LNCAP (cell line): ENCODE data around the gene AFG1L.

Source experiments
- CTCF ChIP-seq: fragments of 450-650 bp; IDR thresholded peaks from 2 replicates; pipeline ENCODE4 v1.5.1; 2017; ENCODE audit warnings: mild to moderate bottlenecking

AFG1L gene

DNA sequence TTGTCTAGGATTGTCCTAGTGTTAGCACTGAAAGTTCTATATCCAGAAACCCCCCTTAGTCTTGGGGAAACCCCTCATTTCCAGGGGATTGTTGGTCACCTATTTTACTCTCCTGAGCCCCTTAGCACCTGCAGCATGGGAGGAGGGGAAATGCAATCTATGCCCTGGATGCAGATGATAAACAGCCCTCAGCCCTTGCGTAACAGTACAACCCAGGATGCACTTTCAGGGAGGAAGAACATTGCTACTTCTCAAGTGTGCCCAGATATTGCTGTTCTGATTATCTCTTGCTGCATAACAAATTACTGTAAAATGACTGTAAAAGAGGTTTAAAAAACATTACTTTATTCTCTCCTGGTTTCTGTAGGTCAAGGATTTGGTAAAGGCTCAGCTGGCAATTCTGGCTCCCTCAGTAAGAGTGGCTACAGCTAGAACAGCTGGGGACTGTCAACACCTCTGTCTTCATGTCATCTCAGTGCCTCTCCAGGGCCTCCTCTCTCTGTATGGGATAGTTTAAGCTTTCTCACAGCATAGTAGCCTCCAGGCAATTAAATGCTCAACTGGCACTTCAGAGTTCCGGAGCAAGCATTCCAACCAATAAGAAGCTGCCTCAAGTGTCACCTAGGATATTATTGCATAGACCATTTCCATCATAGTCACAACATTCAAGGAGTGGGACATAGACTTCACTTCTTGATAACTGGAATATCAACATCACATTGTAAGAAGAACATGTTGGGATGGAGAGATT, 148.1 kb downstream of the AFG1L start:
- no peak for TF ChIP-seq CTCF

DNA sequence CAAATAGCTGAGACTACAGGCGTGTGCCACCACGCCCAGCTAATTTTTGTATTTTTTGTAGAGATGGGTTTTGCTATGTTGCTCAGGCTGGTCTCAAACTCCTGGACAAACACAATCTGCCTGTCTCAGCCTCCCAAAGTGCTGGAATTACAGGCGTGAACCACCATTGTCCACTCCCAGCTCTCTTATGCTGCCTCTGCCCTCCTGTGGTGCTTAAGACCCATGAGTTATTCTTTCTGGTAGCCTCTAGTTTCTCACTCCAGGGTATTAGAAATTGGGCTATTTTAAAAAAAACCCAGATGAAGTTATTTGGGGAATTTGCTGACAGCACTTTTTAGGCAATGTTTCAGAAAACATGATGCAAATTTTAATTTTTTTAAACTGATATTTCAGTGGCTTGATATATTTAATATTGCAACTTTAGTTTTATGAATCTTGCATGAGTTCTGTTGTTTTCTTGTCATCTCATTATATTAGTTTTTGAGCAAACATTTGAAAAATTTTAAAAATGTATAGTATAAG, 151.8 kb downstream of the AFG1L start:
- no peak for TF ChIP-seq CTCF

- no peak for TF ChIP-seq CTCF
Measured at GRCh38 chr6:108448481-108448880, 153.6 kb downstream of the AFG1L start.

DNA sequence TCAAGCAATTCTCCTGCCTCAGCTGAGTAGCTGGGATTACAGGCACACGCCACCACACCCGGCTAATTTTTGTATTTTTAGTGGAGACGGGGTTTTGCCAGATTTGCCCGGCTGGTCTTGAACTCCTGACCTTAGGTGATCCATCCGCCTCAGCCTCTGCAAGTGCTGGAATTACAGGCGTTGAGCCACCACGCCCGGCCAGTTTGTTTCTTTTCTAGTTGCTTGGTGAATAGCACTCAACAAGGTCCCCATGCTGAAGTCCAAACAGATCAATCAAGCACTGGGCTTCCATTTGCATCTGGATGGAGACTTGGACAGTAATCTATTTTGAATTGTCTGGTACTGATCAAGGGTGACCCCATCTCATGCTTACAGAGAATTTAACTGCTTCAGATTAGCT, 157.0 kb downstream of the AFG1L start:
- TF ChIP-seq CTCF, result no peak

DNA sequence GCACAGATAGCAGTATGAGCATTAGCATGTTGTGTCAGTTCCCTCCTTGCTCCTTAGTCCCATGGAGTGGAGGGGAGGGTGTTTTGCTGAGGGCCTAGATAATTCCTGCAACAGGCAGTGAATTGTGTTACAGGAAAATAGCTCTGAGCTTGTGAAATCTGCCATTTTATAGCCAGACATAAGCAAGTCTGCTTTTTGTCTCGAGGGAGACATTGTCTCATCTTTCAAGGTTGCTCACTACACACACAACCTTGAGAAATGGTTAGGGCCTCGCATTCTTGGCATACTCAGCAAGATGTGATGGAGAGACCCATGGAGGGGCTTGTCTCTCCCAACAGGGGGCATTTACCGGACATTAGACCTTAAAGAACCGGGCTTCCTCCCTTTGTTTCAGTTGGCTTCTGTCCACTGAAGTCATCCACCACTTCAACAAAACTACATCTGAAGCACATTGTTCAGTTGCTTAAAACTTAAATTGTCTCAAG, 157.9 kb downstream of the AFG1L start:
- TF ChIP-seq CTCF, result no peak

DNA sequence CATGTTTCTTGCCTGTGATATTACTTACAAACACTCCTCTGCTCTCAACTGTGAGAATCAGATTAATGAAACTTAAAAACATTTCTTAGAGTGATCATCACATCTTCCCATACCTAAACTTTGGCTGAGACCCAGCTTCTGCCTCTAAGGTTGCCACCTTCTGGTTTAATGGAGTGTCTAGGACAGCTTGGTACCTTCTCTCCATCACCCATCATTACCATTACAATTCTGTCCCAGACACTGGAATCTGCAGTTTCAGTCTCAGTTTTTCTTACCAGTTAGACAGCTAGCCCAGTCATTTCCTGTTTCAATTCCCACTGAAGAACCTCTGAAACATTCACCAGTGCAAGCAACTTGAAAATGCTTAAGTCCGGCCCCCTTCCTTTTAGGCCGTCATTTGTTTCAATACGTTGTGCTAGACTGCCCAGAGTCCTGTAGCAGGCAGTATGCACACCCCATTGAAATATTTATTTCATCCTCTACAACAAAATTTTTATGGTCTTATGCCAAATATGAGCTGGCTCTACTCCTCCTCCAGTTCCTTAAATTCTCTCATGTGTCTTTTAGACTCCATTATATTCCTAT, 158.8 kb downstream of the AFG1L start:
- no peak for TF ChIP-seq CTCF

DNA sequence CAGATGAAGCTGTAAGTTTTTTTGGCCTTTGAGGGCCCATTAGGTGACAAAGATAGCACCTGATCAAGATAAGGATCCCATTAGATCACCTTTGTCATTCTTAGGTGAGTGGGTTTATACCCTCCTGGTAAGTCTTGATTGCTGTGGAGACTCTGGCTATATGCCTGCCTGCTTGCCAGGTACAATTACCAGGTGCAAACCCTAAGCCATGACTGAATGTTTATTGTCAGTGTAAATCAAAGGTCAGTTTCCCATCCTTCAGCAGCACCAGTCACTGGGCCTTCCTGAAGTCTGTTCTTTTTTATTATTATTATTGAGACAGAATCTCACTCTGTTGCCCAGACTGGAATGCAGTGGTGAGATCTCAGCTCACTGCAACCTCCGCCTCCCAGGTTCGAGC, 159.5 kb downstream of the AFG1L start:
- no peak for TF ChIP-seq CTCF
